ENCODE results near the gene USP43. TPM values are rescaled to one million over a fixed set of nuclear protein-coding genes. Genes with fewer than 3 reads are reported as not detected.

Gene USP43
- total RNA-seq, 1 experiment from 2014 or later: 0.34 TPM

DNA sequence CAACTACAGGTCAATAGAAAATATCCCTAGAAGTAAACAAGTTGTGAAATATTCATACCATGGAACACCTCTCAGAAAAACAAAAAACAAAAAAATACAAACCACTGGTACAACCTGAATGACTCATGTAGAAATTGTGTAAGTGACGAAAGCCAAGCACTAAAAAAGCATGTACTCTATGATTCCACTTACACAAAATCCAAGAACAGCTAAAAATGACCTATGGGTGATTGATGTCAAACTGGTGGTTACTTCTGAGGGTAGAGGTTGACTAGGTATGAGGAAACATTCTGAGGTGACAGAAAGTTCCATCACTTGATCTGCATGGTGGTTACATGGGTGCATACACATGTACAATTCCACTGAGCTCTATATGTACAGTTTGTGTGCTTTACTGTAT lies 114.9 kb downstream of the USP43 start:
- ChIA-PET CTCF (interaction anchor here (0.5 kb wide), 1 partner anchor 13 kb away, joined by 3 read pairs; no protein-coding TSS in a partner anchor), POLR2A (ENCODE audit: low non-redundant PET) (no interaction called here)
- Histone ChIP-seq H3K4me3 (ENCODE audit: low read depth, low read length, poor library complexity, severe bottlenecking) (no peak overlapping the region), H3K9me3 (ENCODE audit: low read depth, low read length, poor library complexity, severe bottlenecking) (no peaks in the 10 kb centered on the region), H3K27me3 (replicated peaks; ENCODE audit: insufficient read depth, low read depth, low read length, poor library complexity) (peaks cover 17% of the 10 kb centered on the region), H3K4me1 (ENCODE audit: insufficient read depth, low read length, poor library complexity, severe bottlenecking) (no peaks in the 10 kb centered on the region), H3K27ac (ENCODE audit: low read depth, low read length, poor library complexity, severe bottlenecking) (no peak overlapping the region), H3K36me3 (ENCODE audit: insufficient read depth, low read length, poor library complexity, severe bottlenecking) (no peaks in the 10 kb centered on the region)
- no peak for DNase-seq (ENCODE audit: low spot score)
- TF ChIP-seq, protein P1, sequence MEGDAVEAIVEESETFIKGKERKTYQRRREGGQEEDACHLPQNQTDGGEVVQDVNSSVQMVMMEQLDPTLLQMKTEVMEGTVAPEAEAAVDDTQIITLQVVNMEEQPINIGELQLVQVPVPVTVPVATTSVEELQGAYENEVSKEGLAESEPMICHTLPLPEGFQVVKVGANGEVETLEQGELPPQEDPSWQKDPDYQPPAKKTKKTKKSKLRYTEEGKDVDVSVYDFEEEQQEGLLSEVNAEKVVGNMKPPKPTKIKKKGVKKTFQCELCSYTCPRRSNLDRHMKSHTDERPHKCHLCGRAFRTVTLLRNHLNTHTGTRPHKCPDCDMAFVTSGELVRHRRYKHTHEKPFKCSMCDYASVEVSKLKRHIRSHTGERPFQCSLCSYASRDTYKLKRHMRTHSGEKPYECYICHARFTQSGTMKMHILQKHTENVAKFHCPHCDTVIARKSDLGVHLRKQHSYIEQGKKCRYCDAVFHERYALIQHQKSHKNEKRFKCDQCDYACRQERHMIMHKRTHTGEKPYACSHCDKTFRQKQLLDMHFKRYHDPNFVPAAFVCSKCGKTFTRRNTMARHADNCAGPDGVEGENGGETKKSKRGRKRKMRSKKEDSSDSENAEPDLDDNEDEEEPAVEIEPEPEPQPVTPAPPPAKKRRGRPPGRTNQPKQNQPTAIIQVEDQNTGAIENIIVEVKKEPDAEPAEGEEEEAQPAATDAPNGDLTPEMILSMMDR (conservative IDR thresholded peaks at IDR 0.05; ENCODE audit: low read depth, low read length): no peak
- TF ChIP-seq EZH2 (IDR thresholded peaks at IDR 0.05; ENCODE audit: borderline replicate concordance, low read depth, low read length, poor library complexity, severe bottlenecking): no peak
- no TSS peak for BruUV-seq (replicated peaks)
- intact Hi-C loops (cut with micrococcal nuclease; ENCODE audit: unreplicated experiment): no loop called here

DNA sequence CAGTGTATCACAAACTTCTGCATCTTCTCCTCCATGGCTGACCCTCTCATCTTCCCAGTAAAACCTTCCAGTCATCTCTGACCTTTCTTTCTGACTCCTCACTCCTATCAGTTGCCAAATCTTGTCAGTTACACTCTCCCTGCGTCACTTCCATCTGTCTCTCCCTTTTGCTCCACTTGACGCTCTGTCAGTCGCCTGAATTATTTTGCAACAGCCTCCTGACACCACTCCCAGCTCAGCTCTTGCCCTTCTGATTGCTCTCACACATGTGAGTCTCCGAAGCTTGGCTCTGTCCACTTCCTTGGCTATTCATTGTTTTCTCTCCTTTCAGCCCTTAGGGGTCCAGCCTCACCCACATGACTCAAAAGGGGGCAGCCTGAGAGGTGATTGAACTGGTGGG lies 118.3 kb downstream of the USP43 start:
- POLR2A ChIA-PET (ENCODE audit: low non-redundant PET): no interaction called here
- H3K9me3 ChIP-seq (ENCODE audit: low read depth, low read length, poor library complexity, severe bottlenecking): no peaks in the 10 kb centered on the region
- no TSS peak for BruUV-seq (replicated peaks)
- no peaks in the 10 kb centered on the region for H3K36me3 ChIP-seq (ENCODE audit: insufficient read depth, low read length, poor library complexity, severe bottlenecking)
- intact Hi-C loops (cut with micrococcal nuclease; ENCODE audit: unreplicated experiment): no loop called here
- H3K4me1 ChIP-seq (ENCODE audit: insufficient read depth, low read length, poor library complexity, severe bottlenecking): no peaks in the 10 kb centered on the region
- peaks cover 17% of the 10 kb centered on the region for H3K27me3 ChIP-seq (replicated peaks; ENCODE audit: insufficient read depth, low read depth, low read length, poor library complexity)
- TF ChIP-seq, protein P1 (conservative IDR thresholded peaks at IDR 0.05; ENCODE audit: low read depth, low read length): no peak
- TF ChIP-seq EZH2 (IDR thresholded peaks at IDR 0.05; ENCODE audit: borderline replicate concordance, low read depth, low read length, poor library complexity, severe bottlenecking): no peak
- no peak overlapping the region for H3K27ac ChIP-seq (ENCODE audit: low read depth, low read length, poor library complexity, severe bottlenecking)
- no peak overlapping the region for H3K4me3 ChIP-seq (ENCODE audit: low read depth, low read length, poor library complexity, severe bottlenecking)
- CTCF ChIA-PET: no interaction called here
- DNase-seq (ENCODE audit: low spot score): no peak

DNA sequence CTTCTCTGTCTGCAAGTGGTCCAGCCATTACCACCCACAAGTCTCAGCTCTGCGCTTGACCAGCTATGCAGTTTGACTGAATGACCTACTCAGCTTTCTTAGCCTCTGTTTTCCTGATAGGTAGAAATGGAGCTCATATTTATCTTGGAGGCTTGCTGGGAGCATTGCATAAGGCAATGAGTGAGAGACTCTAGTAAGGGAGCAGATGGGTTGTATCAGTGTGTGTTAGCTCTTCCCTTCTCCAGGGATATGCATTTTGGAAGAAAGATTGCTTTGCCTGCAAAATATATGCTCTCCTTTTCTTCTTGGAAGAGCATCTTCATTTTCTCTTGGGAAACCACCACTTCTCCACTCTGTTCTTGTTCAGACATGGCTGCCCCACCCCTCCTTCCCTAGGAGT lies 120.0 kb downstream of the USP43 start:
- Histone ChIP-seq H3K27me3 (replicated peaks; ENCODE audit: insufficient read depth, low read depth, low read length, poor library complexity) (peaks cover 17% of the 10 kb centered on the region), H3K4me3 (ENCODE audit: low read depth, low read length, poor library complexity, severe bottlenecking) (no peak overlapping the region), H3K36me3 (ENCODE audit: insufficient read depth, low read length, poor library complexity, severe bottlenecking) (no peaks in the 10 kb centered on the region), H3K9me3 (ENCODE audit: low read depth, low read length, poor library complexity, severe bottlenecking) (no peaks in the 10 kb centered on the region), H3K4me1 (ENCODE audit: insufficient read depth, low read length, poor library complexity, severe bottlenecking) (no peaks in the 10 kb centered on the region), H3K27ac (ENCODE audit: low read depth, low read length, poor library complexity, severe bottlenecking) (no peak overlapping the region)
- TF ChIP-seq, protein P1 (conservative IDR thresholded peaks at IDR 0.05; ENCODE audit: low read depth, low read length): no peak
- TF ChIP-seq EZH2 (IDR thresholded peaks at IDR 0.05; ENCODE audit: borderline replicate concordance, low read depth, low read length, poor library complexity, severe bottlenecking): no peak
- no peak for DNase-seq (ENCODE audit: low spot score)
- POLR2A ChIA-PET (ENCODE audit: low non-redundant PET): no interaction called here
- intact Hi-C loops (cut with micrococcal nuclease; ENCODE audit: unreplicated experiment): no loop called here
- BruUV-seq (replicated peaks): no TSS peak
- CTCF ChIA-PET: no interaction called here
